Measurements from ENCODE around the gene SUSD6.

SUSD6 gene

GRCh38 chr14:69660344-69661193, 49.2 kb downstream of the SUSD6 start:
- Mint-ChIP-seq H3K36me3 (ENCODE audit: low read depth) (peaks cover 35% of the 10 kb centered on the region), H3K4me3 (no peak overlapping the region), H3K4me1 (peaks cover 87% of the 10 kb centered on the region), H3K27ac (peak overlapping the region; percentile 67), H3K27me3 (no peaks in the 10 kb centered on the region), H3K9me3 (no peaks in the 10 kb centered on the region)
- peak; percentile 47 for ATAC-seq
- no peak for DNase-seq

- DNase-seq (no peak), ATAC-seq (no peak)
- H3K36me3 Mint-ChIP-seq (ENCODE audit: low read depth): peaks cover 38% of the 10 kb centered on the region
- H3K9me3 Mint-ChIP-seq: no peaks in the 10 kb centered on the region
- H3K27me3 Mint-ChIP-seq: no peaks in the 10 kb centered on the region
- no peak overlapping the region for H3K4me3 Mint-ChIP-seq
- peaks cover 93% of the 10 kb centered on the region for H3K4me1 Mint-ChIP-seq
- H3K27ac Mint-ChIP-seq: no peak overlapping the region
Measured at GRCh38 chr14:69661194-69661537, 49.8 kb downstream of the SUSD6 start.

DNA sequence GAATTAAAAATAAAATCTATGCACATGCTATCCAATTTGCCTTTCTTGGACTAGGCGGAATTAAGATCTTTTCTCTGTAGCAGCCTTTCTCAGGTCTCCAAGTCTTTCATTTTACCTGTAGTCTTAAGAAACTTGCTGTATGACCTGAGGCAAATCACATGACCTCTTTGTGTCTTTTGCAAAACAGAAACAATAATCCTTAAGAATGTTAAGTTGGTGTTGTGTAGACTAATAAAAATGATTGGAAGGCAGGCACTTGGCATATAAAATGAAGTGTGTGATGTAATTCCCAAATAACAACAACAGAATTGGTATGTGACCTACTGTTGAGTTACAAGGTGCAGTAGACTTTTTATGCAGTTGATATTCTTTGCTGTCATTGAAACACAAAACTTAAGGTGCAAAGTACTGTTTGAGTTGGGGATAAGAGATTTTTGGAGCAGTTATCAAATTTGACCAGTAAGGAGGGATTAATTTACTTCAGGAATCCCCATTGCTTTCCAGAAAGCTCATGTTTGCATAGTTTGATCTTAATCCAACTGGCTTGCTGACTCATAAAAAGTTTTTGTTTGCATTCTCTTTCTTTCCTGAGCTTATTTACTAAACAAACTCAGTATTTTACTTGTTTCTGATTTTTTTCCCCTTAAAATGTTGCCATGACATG, 51.4 kb downstream of the SUSD6 start:
- DNase-seq: no peak
- Mint-ChIP-seq H3K4me1 (peaks cover 95% of the 10 kb centered on the region), H3K27ac (no peak overlapping the region), H3K9me3 (no peaks in the 10 kb centered on the region), H3K27me3 (no peaks in the 10 kb centered on the region), H3K36me3 (ENCODE audit: low read depth) (peaks cover 48% of the 10 kb centered on the region), H3K4me3 (no peak overlapping the region)
- no peak for ATAC-seq

- ATAC-seq: no peak
- Mint-ChIP-seq H3K36me3 (ENCODE audit: low read depth) (peaks cover 50% of the 10 kb centered on the region), H3K4me1 (peaks cover 95% of the 10 kb centered on the region), H3K27me3 (no peaks in the 10 kb centered on the region), H3K9me3 (no peaks in the 10 kb centered on the region), H3K4me3 (no peak overlapping the region), H3K27ac (no peak overlapping the region)
- DNase-seq: no peak
Measured at GRCh38 chr14:69663300-69663643, 51.9 kb downstream of the SUSD6 start.

DNA sequence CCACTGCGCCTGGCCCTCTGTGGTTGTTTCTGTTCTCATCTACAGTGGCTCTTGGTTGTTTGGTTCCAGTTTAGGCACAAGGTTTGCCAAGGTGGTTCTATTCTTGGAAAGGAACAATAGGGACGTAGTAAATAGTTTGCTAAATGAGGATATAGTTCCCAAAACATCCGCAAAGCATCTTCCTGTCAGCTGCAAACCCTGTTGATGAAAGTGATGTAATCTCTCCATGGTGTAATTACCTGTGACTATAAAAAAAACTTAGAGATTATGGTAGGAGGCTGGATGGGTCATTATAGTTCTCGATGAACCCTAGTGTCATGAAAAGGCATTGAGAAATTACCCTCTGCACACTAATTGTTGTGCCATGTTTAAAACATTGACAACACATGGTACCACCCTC, 52.9 kb downstream of the SUSD6 start:
- H3K9me3 Mint-ChIP-seq: no peaks in the 10 kb centered on the region
- H3K36me3 Mint-ChIP-seq (ENCODE audit: low read depth): peaks cover 44% of the 10 kb centered on the region

DNA sequence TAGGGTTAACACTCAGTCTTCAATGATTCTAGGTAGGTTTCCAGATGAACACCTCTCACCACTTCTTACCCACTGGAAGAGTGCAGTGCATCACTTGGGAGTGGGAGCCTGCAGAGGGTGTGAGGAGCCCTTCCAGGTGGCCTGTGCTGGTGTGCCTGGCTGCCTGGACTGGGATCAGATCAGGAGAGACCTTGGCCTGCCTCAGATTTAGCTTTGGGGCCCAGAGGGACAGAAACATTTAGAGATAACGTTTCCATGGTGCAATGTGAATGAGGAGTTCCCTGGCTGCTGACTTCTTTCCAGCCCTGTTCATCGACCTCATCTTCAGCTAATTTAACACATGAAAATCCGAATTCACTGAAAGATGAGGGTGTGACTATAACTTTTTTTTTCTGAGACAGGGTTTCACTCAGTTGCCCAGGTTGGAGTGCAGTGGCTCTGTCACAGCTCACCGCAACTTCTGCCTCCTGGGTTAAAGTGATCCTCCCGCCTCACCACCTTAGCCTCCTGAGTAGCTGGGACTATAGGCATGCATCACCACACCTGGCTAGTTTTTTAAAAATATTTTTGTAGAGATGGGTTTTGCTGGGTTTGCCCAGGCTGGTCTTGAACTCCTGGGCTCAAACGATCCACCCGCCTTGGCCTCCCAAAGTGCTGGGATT, 53.6 kb downstream of the SUSD6 start:
- Mint-ChIP-seq H3K36me3 (ENCODE audit: low read depth) (peaks cover 40% of the 10 kb centered on the region), H3K27me3 (no peaks in the 10 kb centered on the region), H3K4me1 (peaks cover 93% of the 10 kb centered on the region), H3K27ac (peak overlapping the region; percentile 32), H3K4me3 (no peak overlapping the region), H3K9me3 (no peaks in the 10 kb centered on the region)
- ATAC-seq: no peak
- DNase-seq: no peak

More for the DNA sequence above, 52.9 kb downstream of the SUSD6 start:
- Mint-ChIP-seq H3K4me3 (no peak overlapping the region), H3K27me3 (no peaks in the 10 kb centered on the region), H3K27ac (peak overlapping the region; percentile 27), H3K4me1 (peaks cover 93% of the 10 kb centered on the region)
- ATAC-seq (no peak), DNase-seq (no peak)

- Mint-ChIP-seq H3K27me3 (no peaks in the 10 kb centered on the region), H3K9me3 (no peaks in the 10 kb centered on the region), H3K4me3 (no peak overlapping the region), H3K27ac (no peak overlapping the region), H3K36me3 (ENCODE audit: low read depth) (peaks cover 34% of the 10 kb centered on the region), H3K4me1 (peaks cover 92% of the 10 kb centered on the region)
- no peak for DNase-seq
- no peak for ATAC-seq
Measured at GRCh38 chr14:69665631-69666030, 54.2 kb downstream of the SUSD6 start.

DNA sequence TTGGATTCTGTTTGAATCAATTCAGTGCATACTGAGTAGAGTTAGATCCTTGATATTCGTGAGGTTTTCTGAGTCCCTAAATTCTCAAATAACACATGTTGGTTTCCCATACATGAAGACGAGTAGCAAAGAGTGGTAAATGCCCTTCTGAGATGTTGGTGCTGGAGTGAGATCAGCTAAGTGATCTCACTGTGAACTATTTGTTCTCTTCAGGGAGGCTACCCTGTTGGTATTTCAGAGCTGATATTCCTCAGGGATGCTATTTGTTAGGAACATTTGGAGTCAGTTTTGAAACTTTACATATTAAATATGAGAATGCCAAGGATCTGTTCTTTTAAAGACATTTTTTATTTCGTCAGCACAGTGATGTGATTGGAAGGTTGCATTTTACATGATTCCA, 54.7 kb downstream of the SUSD6 start:
- H3K4me1 Mint-ChIP-seq: peaks cover 92% of the 10 kb centered on the region
- no peak for DNase-seq
- H3K9me3 Mint-ChIP-seq: no peaks in the 10 kb centered on the region
- H3K27me3 Mint-ChIP-seq: no peaks in the 10 kb centered on the region
- H3K36me3 Mint-ChIP-seq (ENCODE audit: low read depth): peaks cover 29% of the 10 kb centered on the region
- no peak for ATAC-seq
- H3K4me3 Mint-ChIP-seq: no peak overlapping the region
- no peak overlapping the region for H3K27ac Mint-ChIP-seq

- H3K4me1 Mint-ChIP-seq: peaks cover 92% of the 10 kb centered on the region
- H3K27me3 Mint-ChIP-seq: no peaks in the 10 kb centered on the region
- H3K27ac Mint-ChIP-seq: peak overlapping the region; percentile 68
- ATAC-seq (peak; percentile 45), DNase-seq (no peak)
- peaks cover 27% of the 10 kb centered on the region for H3K36me3 Mint-ChIP-seq (ENCODE audit: low read depth)
- H3K4me3 Mint-ChIP-seq: peak overlapping the region; percentile 13
- no peaks in the 10 kb centered on the region for H3K9me3 Mint-ChIP-seq
Measured at GRCh38 chr14:69666690-69667211, 55.4 kb downstream of the SUSD6 start.

GRCh38 chr14:69667938-69668335, 56.5 kb downstream of the SUSD6 start:
- Mint-ChIP-seq H3K4me1 (peaks cover 94% of the 10 kb centered on the region), H3K27me3 (no peaks in the 10 kb centered on the region), H3K4me3 (peak overlapping the region; percentile 54), H3K27ac (peak overlapping the region; percentile 78), H3K36me3 (ENCODE audit: low read depth) (peaks cover 30% of the 10 kb centered on the region), H3K9me3 (no peaks in the 10 kb centered on the region)
- peak; percentile 35 for ATAC-seq
- no peak for DNase-seq

DNA sequence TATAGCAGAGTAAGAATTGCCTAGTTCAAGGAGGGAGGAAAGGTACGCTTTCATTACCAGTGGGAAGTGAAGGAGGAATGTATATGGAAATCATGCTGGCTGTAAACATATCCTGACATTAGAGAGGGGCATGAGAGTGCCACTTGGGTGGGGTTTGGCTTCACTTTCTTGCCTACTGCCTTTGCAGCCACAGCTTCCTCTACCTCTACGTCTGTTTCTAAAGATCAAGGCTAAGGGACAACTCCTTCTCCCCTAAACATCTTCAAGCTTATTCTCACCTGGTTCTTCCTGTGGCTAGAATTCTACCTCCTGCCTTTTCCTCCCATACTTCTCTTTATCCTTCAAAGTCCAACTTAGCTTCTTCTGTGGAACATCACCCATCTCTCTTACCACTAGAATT, 58.0 kb downstream of the SUSD6 start:
- Mint-ChIP-seq H3K27me3 (no peaks in the 10 kb centered on the region), H3K27ac (peak overlapping the region; percentile 33), H3K36me3 (ENCODE audit: low read depth) (peaks cover 25% of the 10 kb centered on the region), H3K4me1 (peaks cover 95% of the 10 kb centered on the region), H3K9me3 (no peaks in the 10 kb centered on the region), H3K4me3 (no peak overlapping the region)
- ATAC-seq: no peak
- no peak for DNase-seq

DNA sequence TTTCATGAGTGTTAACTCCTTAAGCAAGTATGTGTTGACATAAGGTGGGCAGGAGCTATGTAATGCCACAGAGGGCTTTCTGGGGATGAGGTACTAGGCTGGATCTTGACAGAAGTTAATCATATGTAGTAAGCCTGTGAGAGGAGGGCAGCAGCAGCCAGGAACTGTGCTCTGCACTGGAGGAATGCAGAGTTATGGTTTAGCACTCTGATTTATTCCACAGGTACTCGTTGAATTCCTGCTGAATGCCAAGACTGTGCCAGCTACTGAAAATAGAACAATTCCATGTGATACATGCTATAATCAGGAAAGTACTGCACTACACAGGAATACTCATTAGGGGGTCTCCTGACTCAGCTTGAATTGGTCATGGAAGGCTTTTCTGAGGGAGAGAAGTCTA, 58.7 kb downstream of the SUSD6 start:
- peaks cover 25% of the 10 kb centered on the region for H3K36me3 Mint-ChIP-seq (ENCODE audit: low read depth)
- no peak overlapping the region for H3K4me3 Mint-ChIP-seq
- H3K27ac Mint-ChIP-seq: no peak overlapping the region
- DNase-seq: no peak
- H3K27me3 Mint-ChIP-seq: no peaks in the 10 kb centered on the region
- no peaks in the 10 kb centered on the region for H3K9me3 Mint-ChIP-seq
- H3K4me1 Mint-ChIP-seq: peaks cover 95% of the 10 kb centered on the region
- ATAC-seq: no peak

DNA sequence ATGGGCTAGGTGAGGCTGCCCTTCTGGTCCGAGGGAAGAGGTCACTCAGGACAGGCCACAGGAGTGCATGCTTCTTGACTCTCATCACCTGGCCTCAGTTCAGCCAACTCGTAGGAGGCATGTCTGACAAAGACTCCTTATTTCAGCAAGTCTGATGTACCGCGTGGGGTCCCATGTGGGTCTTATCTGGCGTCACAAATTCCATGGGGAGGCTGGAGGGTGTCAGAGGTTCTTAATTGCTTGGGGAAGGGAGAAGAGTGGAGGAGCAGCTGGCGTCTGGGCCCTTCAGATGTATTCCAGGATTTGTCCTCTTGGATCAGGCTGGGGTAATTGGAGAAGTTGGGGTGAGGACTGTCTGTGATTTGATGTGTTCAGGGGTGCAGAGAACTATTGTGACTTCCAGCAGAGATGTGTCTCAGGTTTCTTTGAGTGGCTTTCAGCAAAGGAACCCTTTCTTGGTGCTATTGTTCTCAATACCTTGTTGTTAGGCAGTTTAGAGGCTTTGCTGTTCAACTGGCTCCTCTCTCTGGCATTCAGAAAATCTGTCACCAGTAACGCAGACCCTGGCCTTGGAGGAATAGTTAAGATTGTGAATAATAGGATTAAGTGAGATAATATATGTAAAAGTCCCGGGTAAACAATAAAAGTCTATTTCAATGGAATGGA, 60.1 kb downstream of the SUSD6 start:
- Mint-ChIP-seq H3K27me3 (no peaks in the 10 kb centered on the region), H3K27ac (no peak overlapping the region), H3K4me3 (no peak overlapping the region)

GRCh38 chr14:69672356-69672755, 61.0 kb downstream of the SUSD6 start:
- DNase-seq: no peak
- ATAC-seq: no peak
- H3K27me3 Mint-ChIP-seq: no peaks in the 10 kb centered on the region
- H3K36me3 Mint-ChIP-seq (ENCODE audit: low read depth): peaks cover 16% of the 10 kb centered on the region
- H3K9me3 Mint-ChIP-seq: no peaks in the 10 kb centered on the region
- H3K27ac Mint-ChIP-seq: peak overlapping the region; percentile 98
- no peak overlapping the region for H3K4me3 Mint-ChIP-seq
- H3K4me1 Mint-ChIP-seq: peaks cover 97% of the 10 kb centered on the region

More for the DNA sequence above, 60.1 kb downstream of the SUSD6 start:
- H3K36me3 Mint-ChIP-seq (ENCODE audit: low read depth): peaks cover 18% of the 10 kb centered on the region
- DNase-seq (no peak), ATAC-seq (no peak)
- peaks cover 95% of the 10 kb centered on the region for H3K4me1 Mint-ChIP-seq
- H3K9me3 Mint-ChIP-seq: no peaks in the 10 kb centered on the region

All from activated naive CD8-positive, alpha-beta T cell treated with anti-CD3 and anti-CD28 coated beads, Interleukin-2, amount 50 U/mL, for 24 hours (primary cell).